GM04503 (cell line): ENCODE results near the gene HIBCH.
"Not testable (repeated sequence)": the region's sequence is repeated elsewhere in the genome, so short reads cannot be mapped to it uniquely, and the experiment has no call there.

ENCODE experiments used
- DNase-seq: peaks from one replicate; pipeline ENCODE4 v3.0.0-alpha.2; 2012; ENCODE audit warnings: low read depth

The HIBCH gene, protein sequence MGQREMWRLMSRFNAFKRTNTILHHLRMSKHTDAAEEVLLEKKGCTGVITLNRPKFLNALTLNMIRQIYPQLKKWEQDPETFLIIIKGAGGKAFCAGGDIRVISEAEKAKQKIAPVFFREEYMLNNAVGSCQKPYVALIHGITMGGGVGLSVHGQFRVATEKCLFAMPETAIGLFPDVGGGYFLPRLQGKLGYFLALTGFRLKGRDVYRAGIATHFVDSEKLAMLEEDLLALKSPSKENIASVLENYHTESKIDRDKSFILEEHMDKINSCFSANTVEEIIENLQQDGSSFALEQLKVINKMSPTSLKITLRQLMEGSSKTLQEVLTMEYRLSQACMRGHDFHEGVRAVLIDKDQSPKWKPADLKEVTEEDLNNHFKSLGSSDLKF

DNA sequence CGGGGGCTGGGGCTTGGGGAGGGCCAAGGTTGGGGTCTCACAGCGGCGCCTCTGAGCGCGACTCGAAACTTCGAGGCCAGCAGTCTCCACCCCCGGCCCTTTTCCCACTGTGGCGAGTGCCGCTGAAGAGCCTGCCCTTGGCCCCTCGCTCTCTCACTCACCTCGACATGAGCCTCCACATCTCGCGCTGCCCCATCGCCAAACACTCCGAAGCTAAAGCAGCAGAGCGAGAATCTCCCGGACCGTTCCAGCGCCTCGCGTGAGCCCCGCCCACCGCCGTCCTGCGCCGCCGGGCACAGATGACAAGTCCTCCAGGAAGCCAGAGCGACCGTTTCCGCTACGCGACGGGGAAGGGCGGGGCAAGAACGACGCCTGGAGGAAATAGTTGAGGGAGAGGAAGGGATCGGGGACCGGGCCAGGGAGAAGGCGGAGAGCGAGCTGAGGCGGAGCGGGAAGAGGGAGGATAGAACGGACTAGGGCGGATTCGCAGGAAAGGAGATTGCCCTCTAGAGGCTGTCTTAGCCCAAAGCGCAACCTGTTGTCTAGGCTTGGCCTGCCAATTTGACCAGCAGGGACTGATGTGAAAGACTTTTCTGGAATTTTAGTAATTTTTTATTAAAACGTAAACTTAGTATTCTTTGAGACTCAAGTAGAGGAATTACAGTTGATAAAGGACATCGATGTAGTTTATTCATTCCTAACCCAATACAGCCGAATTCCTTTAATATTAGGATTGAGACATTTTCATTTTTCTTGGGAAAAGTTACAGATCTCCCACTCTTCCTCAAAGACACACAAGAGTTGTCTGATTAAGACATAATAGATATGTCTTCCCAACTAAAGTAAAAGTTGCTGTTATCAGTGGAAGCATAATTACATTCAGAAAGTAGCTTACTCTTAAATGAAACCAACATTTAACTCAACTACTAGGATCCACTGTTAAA lies at the start of gene HIBCH:
HIBCH (minus strand) TSS at position 272 of the 944 bp plus-strand sequence; CDS start at position 196, 76 bp downstream.
- DNase-seq, result peak; percentile 96

DNA sequence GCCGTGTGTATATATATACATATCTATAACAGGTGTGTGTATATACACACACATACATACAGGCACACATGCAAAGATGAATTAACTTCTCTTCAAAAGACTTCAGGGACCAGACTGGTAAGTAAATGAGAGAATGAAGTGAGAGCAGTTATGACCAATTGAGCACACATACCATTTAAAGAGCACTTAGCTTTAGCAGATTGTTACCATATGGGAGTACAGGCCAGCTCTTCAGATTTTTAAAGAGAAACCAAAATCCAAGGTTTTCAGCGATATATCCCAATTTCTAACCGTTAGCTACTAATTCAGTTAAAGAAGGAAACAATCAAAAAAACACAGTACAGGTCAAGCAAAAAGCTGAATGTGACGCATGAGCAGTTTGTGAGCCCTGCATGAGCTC lies 47.5 kb upstream of the HIBCH start:
- no peak for DNase-seq

GRCh38 chr2:190366248-190366753 lies 46.7 kb upstream of the HIBCH start:
- no peak for DNase-seq

DNA sequence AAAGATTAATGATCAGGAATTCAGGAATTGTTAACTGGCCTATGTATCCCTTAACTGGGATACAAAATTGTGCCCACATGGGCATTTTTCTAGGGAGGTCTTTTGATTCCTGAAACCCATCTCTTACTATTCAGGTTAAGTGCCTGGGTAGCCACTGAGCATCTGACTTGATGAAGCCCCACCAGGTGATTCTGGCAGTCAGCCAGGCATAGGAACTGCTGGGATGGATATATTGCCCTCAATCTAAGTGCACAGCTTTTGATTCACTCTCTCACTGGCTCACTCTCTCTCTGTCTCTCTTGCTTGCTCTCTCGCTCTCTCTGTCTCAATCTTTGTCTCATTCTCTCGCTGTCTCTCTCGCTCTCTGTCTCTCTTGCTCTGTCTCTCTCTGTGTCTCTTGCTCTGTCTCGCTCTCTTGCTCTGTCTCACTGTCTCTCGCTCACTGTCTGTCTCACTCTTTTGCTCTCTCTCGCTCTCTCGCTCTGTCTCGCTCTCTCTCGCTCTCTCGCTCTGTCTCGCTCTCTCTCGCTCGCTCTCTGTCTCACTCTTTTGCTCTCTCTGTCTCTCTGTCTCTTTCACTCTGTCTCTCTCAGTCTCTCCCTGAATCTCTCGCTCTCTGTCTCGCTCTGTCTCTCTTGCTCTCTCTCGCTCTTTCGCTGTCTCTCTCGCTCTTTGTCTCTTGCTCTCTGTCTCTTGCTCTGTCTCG lies 46.0 kb upstream of the HIBCH start:
- DNase-seq, result no peak

- DNase-seq, result no peak
Measured at GRCh38 chr2:190362894-190363293, 43.3 kb upstream of the HIBCH start.

- DNase-seq, result no peak
Measured at GRCh38 chr2:190361572-190361971, 41.9 kb upstream of the HIBCH start.

DNA sequence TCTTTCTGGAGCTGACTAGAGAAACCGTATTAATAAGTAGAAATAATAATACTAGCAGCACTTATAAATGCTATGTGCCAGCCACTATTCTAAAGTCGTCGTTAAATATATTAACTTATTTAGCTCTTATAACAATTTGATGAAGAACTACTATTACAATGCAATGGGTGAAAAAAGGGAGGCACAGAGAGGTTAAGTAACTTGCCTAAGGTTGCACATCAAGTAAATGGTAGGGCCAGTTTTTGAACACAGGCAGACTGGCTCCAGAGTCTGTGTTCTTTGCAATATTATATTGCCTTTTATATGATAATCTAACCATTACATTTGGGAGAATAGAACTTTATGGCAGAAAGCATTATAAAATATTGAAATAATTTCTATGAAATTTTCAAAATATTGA lies 41.3 kb upstream of the HIBCH start:
- DNase-seq, result no peak

GRCh38 chr2:190360561-190360960 lies 40.9 kb upstream of the HIBCH start:
- no peak for DNase-seq

DNA sequence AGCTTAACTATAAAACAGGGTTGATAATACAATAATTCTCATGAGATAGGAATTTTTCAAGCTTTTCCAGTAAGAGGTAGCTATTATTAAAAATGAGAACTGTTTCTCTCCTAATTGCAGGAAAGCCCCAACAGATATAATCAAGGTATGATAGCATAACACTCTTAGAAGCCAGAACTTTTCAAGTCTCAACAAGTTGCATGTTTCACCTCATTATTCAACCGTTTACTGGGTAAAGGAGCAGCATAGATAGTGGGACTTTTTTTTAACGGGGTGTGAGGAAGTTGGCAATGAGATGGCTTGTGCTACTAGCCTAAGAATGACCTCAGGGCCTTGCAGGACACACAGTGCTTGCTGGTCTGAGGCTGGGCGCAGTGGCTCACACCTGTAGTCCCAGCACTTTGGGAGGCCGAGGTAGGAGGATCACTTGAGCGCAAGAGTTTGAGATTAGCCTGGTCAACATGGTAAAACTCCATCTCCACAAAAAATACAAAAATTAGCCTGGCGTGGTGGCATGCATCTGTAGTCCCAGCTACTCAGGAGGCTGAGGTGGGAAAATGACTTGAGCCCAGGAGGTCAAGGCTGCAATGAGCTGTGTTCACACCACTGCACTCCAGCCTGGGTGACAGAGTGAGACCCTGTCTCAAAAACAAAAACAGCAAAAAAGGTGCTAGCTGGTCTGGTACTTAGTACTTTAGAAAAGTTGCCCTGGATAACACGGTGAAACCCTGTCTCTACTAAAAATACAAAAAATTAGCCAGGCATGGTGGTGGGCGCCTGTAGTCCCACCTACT lies 39.2 kb upstream of the HIBCH start:
- DNase-seq, result not testable (repeated sequence)

GRCh38 chr2:190357600-190357999 lies 38.0 kb upstream of the HIBCH start:
- DNase-seq, result no peak

GRCh38 chr2:190355968-190356644 lies 36.5 kb upstream of the HIBCH start:
- no peak for DNase-seq

DNA sequence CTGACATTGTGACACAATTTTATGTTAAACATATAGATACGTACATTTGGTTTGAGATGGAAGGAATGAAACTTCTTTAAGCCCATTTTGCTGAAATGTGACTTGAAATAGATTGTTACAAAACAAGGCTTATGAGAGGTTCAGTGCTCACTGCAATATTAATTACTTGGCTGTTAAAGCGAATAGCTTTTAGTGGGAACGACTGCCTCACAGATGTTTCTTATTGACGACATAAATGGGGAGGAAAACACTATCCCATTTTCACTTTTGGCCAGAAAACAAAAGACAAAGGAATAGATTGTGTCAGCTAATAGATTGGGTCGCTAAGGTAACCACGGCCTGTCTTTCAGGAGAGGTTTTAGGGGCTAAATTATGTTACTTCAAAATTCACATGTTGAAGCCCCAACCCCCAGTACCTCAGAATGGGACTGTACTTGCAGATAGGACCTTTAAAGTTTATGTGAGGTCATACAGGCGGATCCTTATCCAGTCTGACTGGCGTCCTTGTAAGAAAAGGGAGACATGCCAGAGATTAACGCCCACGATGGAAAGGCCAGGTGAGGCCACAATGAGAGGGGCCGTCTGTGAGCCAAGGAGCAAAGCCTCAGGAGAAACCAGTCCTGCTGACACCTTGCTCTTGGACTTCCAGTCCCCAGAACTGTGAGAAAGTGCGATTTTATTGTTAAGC lies 34.5 kb upstream of the HIBCH start:
- DNase-seq, result no peak

GRCh38 chr2:190353537-190353899 lies 33.9 kb upstream of the HIBCH start:
- no peak for DNase-seq

DNA sequence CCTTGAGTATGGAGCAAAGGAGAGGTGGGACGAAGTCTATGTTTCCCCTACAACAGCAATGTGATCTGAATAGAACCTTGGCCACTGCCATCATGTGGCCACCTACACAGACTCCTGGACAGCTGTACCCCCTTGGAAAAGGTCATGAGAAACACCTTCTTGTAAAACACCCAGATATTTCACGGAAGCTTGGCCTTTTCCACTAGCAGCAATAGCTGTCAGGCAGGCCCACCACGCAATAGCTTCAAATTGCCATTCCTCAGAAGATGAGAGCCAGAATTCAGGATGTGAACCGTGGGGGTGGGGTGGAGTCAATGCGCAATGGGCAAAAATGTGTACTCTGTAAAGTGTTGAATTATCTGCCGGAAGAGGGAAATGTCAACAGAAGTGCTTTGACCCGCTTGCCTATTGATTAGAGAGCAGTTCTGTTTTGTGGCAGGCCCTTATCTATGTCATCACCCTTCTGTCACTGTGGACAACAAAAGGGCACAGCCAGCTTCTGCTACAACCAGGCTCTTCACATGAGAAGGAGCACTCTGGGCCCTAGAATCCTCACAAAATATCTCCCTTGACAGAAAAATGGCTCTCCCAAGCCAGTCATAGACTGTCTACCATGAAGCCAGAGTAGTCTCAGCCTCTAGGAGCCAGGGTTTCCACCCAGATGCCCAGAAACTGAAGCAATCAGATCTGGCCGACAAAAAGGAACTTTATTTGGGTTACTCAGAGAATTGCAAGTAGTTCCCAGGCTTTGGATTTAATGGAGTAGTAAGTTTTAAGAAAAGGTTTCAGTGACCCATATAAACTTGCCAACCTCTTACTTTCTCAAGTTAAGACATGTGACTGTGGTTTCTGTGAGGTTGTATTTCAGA lies 33.3 kb upstream of the HIBCH start:
- no peak for DNase-seq

DNA sequence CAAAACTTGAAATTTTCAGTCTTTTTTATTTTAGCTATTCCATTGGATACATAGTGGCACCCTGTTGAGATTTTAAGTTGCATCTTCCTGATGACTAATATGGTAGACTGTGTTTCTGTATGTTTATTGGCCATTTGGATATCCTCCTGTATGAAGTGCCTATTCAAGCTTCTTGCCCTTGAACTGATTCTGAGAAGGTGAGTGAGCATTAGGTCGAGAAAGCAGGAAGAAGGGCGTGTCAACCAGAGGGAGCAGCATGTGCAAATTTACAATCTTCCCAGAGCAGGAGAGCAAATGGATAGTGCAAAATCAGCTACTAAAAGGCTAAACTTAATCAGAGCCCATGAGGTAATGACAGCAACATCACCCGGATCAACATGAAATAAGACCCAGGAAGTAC lies 32.3 kb upstream of the HIBCH start:
- no peak for DNase-seq

DNA sequence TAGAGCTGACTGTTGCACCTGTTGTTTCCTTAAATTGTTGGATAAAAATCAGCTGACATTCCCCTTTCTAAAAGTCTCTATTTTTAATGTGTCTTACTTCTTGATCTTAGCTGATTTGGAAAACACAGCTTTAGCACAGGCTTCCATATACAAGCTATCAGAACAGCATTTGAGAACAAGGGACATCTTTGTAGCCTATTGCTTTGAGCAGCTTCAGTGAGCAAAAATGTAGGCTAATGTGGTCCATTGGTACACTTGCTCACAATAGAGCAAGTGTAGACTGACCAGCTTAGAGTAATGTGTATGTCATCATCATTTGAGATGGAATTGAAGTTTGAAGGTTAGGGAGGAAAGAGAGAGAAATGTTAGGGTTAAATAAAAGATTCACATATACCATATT lies 30.7 kb upstream of the HIBCH start:
- DNase-seq, result no peak

GRCh38 chr2:190344276-190344827 lies 24.7 kb upstream of the HIBCH start:
- no peak for DNase-seq

- DNase-seq, result no peak
Measured at GRCh38 chr2:190343536-190344275, 24.1 kb upstream of the HIBCH start, which contains the start of gene INPP1. Gene INPP1, plus strand, starts transcription at chr2:190343589. Its CDS starts 16,514 bp downstream, at chr2:190360103.
